GM21367 (cell line): ENCODE measurements around the gene CMIP.

Source experiments
- ATAC-seq: cut with Tn5 transposase; IDR thresholded peaks from one replicate; pipeline ENCODE4 v1.9.1; 2021; ENCODE audit not compliant: unreplicated experiment

Gene CMIP

GRCh38 chr16:81693744-81694303 lies 249.2 kb downstream of the CMIP start:
- ATAC-seq: no peak

GRCh38 chr16:81694494-81695280 lies 250.1 kb downstream of the CMIP start:
- ATAC-seq: no peak

- ATAC-seq: no peak
These were observed 250.9 kb downstream of the CMIP start for GRCh38 chr16:81695321-81696165.

GRCh38 chr16:81696166-81696960 lies 251.8 kb downstream of the CMIP start:
- no peak for ATAC-seq

- no peak for ATAC-seq
These were observed 252.5 kb downstream of the CMIP start for GRCh38 chr16:81696961-81697615.

GRCh38 chr16:81697616-81698309 lies 253.2 kb downstream of the CMIP start:
- ATAC-seq: no peak

GRCh38 chr16:81698310-81698641 lies 253.7 kb downstream of the CMIP start:
- ATAC-seq: no peak

- no peak for ATAC-seq
These were observed 255.0 kb downstream of the CMIP start for GRCh38 chr16:81699596-81699995.

- no peak for ATAC-seq
These were observed 255.6 kb downstream of the CMIP start for GRCh38 chr16:81700071-81700779.

- no peak for ATAC-seq
These were observed 256.2 kb downstream of the CMIP start for GRCh38 chr16:81700780-81701165.

GRCh38 chr16:81701296-81701970 lies 256.8 kb downstream of the CMIP start:
- no peak for ATAC-seq

GRCh38 chr16:81702506-81702905 lies 257.9 kb downstream of the CMIP start:
- no peak for ATAC-seq

- ATAC-seq: no peak
These were observed 258.9 kb downstream of the CMIP start for GRCh38 chr16:81703177-81704155.

- no peak for ATAC-seq
These were observed 260.7 kb downstream of the CMIP start for GRCh38 chr16:81705261-81705660.

GRCh38 chr16:81706327-81707295 lies 262.0 kb downstream of the CMIP start:
- no peak for ATAC-seq

GRCh38 chr16:81707411-81708265 lies 263.0 kb downstream of the CMIP start:
- no peak for ATAC-seq
